Measurements from ENCODE around the gene FAM234A.

FAM234A gene

DNA sequence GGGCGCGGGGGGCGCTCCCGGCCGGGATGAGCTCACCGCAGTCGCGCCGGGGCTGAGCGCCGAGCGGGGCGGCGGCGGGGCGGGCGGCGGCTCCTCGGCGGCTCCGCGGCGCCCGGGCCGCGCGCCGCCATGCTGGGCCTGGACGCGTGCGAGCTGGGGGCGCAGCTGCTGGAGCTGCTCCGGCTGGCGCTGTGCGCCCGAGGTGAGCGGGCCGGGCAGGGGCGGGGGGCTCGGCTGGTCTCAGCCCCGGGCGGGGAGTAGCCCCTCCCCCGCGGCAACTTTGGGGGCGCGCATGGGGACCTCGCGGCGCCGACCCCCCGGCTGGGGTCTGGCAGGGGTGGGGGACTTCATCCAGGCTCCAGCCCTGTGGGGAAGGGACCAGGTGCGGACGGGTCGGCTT, 45.9 kb downstream of the FAM234A start, which contains the start of gene ARHGDIG:
Gene ARHGDIG (plus strand): TSS at position 40 of the 400 bp plus-strand sequence. CDS start 90 bp downstream, at position 130.
- peak; percentile 54 for DNase-seq (ENCODE audit: extremely low spot score)
- no peak for TF ChIP-seq FOXK2 (IDR thresholded peaks at IDR 0.05)
- TF ChIP-seq L3MBTL2 (conservative IDR thresholded peaks at IDR 0.05) = no peak
- no peak for TF ChIP-seq SP1 (IDR thresholded peaks at IDR 0.05)
- TF ChIP-seq LEF1 (IDR thresholded peaks at IDR 0.05; ENCODE audit: borderline replicate concordance) = no peak
- no peak for TF ChIP-seq FOXM1 (IDR thresholded peaks at IDR 0.05; ENCODE audit: borderline replicate concordance)
- ChIA-PET POLR2A (interaction anchor here (0.5 to 2.5 kb wide), 6 partner anchors 41 to 70 kb away, joined by 3 to 11 read pairs (median 4); partner anchors contain the start of genes FAM234A and LUC7L), CTCF (no interaction called here)

DNA sequence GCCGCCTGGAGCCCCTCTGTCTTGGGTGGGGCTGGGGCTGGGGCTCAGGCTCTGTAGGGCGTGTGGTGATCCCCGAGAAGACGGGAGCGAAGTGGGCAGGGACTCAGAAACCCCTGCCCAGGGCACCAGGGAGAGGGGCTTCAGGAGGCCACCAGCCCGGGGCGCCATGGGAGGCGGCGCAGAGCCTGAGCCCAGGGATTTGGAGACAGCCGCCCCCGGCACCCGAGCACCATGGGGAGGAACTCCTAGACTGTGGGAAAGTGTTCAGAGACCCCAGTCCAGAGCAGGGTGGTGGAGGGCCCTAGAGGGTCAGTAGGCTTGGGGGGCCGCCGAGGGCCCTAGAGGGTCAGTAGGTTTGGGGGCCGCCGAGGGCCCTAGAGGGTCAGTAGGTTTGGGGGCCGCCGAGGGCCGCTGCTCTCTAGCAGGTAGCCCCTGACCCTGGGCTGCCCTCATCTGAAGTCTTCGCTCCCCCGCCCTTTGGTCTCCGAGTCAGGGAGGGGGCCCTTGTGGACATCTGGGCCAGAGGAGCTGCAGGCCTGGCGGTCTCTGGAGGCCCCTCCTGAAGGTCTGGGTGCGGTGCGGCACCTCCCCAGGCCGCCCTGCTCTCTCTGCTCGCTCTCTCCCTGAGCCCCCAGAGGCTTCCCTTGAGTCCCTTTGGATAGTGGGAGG, 46.5 kb downstream of the FAM234A start:
- ChIA-PET CTCF (no interaction called here), POLR2A (interaction anchor here (0.5 to 2.5 kb wide), 5 partner anchors 41 to 69 kb away, joined by 3 to 11 read pairs (median 5); partner anchors contain the start of genes FAM234A and LUC7L)
- no peak for DNase-seq (ENCODE audit: extremely low spot score)
- no peak for TF ChIP-seq NFRKB (IDR thresholded peaks at IDR 0.05)
- TF ChIP-seq ARNT (IDR thresholded peaks at IDR 0.05) = no peak
- TF ChIP-seq TARDBP (IDR thresholded peaks at IDR 0.05) = no peak

DNA sequence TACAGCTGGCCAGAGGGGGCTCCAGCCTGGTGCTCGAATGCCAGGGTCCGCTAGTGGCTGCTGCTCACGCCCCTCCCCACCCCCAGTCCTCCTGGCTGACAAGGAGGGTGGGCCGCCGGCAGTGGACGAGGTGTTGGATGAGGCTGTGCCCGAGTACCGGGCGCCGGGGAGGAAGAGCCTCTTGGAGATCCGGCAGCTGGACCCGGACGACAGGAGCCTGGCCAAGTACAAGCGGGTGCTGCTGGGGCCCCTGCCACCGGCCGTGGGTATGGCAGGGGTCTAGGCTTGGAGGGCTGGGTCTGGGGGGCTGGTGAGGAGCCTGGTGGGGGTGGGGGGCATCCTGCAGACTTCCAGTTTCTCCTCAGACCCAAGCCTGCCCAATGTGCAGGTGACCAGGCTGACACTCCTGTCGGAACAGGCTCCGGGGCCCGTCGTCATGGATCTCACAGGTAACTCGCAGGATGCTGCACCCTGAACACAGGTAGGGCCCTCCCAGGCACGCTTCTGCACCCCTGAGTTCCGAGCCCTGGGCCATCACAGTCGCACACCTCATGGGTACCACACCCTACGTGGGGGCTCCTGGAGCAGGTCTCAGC, 47.1 kb downstream of the FAM234A start:
- ChIA-PET CTCF (no interaction called here), POLR2A (no interaction called here)
- no peak for DNase-seq (ENCODE audit: extremely low spot score)
- no peak for TF ChIP-seq HDGF (IDR thresholded peaks at IDR 0.05; ENCODE audit: borderline replicate concordance)
- TF ChIP-seq L3MBTL2 (conservative IDR thresholded peaks at IDR 0.05) = no peak
- TF ChIP-seq FOXM1 (IDR thresholded peaks at IDR 0.05; ENCODE audit: borderline replicate concordance) = no peak
- no peak for TF ChIP-seq SUZ12 (IDR thresholded peaks at IDR 0.05)
- TF ChIP-seq ARNT (IDR thresholded peaks at IDR 0.05) = no peak
- TF ChIP-seq ELF4 (IDR thresholded peaks at IDR 0.05) = no peak
- no peak for TF ChIP-seq FOXA1 (IDR thresholded peaks at IDR 0.05)
- TF ChIP-seq BHLHE40 (IDR thresholded peaks at IDR 0.05; ENCODE audit: borderline replicate concordance) = no peak
- TF ChIP-seq, protein P1, sequence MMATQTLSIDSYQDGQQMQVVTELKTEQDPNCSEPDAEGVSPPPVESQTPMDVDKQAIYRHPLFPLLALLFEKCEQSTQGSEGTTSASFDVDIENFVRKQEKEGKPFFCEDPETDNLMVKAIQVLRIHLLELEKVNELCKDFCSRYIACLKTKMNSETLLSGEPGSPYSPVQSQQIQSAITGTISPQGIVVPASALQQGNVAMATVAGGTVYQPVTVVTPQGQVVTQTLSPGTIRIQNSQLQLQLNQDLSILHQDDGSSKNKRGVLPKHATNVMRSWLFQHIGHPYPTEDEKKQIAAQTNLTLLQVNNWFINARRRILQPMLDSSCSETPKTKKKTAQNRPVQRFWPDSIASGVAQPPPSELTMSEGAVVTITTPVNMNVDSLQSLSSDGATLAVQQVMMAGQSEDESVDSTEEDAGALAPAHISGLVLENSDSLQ (IDR thresholded peaks at IDR 0.05) = no peak
- TF ChIP-seq FOXK2 (IDR thresholded peaks at IDR 0.05) = no peak
- no peak for TF ChIP-seq TARDBP (IDR thresholded peaks at IDR 0.05)
- no peak for TF ChIP-seq LEF1 (IDR thresholded peaks at IDR 0.05; ENCODE audit: borderline replicate concordance)
- TF ChIP-seq ZNF384 (IDR thresholded peaks at IDR 0.05) = no peak
- TF ChIP-seq SP1 (IDR thresholded peaks at IDR 0.05) = no peak
- no peak for TF ChIP-seq CTBP1 (IDR thresholded peaks at IDR 0.05; ENCODE audit: borderline replicate concordance)
- no peak for TF ChIP-seq NFRKB (IDR thresholded peaks at IDR 0.05)

DNA sequence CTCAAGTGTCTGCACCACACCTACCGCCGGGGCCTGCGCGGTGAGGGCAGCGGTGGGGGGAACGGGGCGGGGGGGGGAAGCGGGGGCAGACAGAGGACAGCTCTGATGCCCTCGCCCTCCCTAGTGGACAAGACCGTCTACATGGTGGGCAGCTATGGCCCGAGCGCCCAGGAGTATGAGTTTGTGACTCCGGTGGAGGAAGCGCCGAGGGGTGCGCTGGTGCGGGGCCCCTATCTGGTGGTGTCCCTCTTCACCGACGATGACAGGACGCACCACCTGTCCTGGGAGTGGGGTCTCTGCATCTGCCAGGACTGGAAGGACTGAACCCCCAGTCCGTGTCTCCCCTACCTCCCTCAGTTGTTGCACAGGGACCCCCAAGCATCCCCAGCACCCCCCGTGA, 47.9 kb downstream of the FAM234A start:
- ChIA-PET CTCF (no interaction called here), POLR2A (no interaction called here)
- TF ChIP-seq HDGF (IDR thresholded peaks at IDR 0.05; ENCODE audit: borderline replicate concordance) (no peak), LEF1 (IDR thresholded peaks at IDR 0.05; ENCODE audit: borderline replicate concordance) (no peak), FOXM1 (IDR thresholded peaks at IDR 0.05; ENCODE audit: borderline replicate concordance) (no peak), FOXA1 (IDR thresholded peaks at IDR 0.05) (no peak), ELF4 (IDR thresholded peaks at IDR 0.05) (no peak), L3MBTL2 (conservative IDR thresholded peaks at IDR 0.05) (no peak), SP1 (IDR thresholded peaks at IDR 0.05) (no peak), NFRKB (IDR thresholded peaks at IDR 0.05) (no peak)
- DNase-seq (ENCODE audit: extremely low spot score) = no peak

DNA sequence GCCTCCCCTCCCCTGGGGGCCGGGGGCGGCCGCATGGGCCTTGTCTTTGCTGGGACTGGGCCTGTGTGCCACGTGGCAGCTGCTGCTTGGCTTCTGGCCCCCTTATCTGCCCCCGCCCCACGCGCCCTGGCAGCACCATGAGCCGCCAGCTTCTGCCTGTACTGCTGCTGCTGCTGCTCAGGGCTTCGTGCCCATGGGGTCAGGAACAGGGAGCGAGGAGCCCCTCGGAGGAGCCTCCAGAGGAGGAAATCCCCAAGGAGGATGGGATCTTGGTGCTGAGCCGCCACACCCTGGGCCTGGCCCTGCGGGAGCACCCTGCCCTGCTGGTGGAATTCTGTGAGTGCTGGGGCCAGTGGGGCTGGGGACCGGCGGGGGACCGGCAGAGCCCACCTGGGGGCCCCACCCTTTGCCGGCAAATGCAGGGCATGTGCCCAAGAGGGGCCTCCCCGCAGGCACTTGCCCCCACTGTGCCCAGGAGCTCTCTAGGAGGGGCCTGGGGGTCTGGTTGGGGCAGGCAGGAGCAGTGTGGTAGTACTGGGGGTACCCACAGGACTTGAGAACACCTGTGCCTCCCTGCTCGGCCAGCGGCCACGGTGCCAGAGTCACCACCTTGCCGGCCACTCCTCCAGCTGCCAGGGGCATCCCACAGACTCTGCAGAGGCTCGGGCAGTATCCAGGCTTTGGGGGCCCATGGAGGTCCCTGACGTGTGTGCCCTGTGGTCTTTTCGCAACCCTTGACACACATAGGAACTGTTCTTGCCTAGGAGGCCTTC, 48.6 kb downstream of the FAM234A start, which contains the start of gene PDIA2:
Gene PDIA2 (plus strand): TSS at position 132 of the 773 bp plus-strand sequence. CDS start 6 bp downstream, at position 138.
- ChIA-PET CTCF (no interaction called here), POLR2A (no interaction called here)
- no peak for DNase-seq (ENCODE audit: extremely low spot score)
- TF ChIP-seq HDGF (IDR thresholded peaks at IDR 0.05; ENCODE audit: borderline replicate concordance) (no peak), CTBP1 (IDR thresholded peaks at IDR 0.05; ENCODE audit: borderline replicate concordance) (no peak), SP1 (IDR thresholded peaks at IDR 0.05) (no peak), L3MBTL2 (conservative IDR thresholded peaks at IDR 0.05) (no peak), TARDBP (IDR thresholded peaks at IDR 0.05) (no peak)

DNA sequence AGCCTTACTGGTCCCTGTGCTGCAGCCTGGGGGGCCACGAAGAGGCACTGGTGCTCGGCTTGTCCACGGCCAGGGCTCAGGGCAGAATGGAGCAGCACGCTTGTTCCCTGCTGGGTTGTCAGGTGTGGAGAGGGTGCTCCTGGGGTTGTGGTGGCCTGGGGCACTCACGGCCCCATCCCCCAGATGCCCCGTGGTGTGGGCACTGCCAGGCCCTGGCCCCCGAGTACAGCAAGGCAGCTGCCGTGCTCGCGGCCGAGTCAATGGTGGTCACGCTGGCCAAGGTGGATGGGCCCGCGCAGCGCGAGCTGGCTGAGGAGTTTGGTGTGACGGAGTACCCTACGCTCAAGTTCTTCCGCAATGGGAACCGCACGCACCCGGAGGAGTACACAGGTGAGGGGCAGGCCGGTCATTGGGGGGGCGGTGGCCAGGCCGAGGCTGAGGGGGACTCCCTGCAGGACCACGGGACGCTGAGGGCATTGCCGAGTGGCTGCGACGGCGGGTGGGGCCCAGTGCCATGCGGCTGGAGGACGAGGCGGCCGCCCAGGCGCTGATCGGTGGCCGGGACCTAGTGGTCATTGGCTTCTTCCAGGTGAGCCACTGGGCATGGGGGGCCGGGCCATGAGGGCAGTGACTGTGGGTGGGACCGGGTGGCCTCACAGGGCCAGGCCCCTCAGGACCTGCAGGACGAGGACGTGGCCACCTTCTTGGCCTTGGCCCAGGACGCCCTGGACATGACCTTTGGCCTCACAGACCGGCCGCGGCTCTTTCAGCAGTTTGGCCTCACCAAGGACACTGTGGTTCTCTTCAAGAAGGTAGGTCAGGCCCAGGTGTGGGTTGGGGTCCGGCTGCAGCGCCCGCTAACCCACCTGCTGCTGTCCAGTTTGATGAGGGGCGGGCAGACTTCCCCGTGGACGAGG, 49.8 kb downstream of the FAM234A start:
- DNase-seq (ENCODE audit: extremely low spot score) = no peak
- TF ChIP-seq L3MBTL2 (conservative IDR thresholded peaks at IDR 0.05) (no peak), SUZ12 (IDR thresholded peaks at IDR 0.05) (no peak), ZNF384 (IDR thresholded peaks at IDR 0.05) (no peak), FOXK2 (IDR thresholded peaks at IDR 0.05) (no peak)
- TF ChIP-seq, protein P1 (IDR thresholded peaks at IDR 0.05) = no peak
- ChIA-PET POLR2A (no interaction called here), CTCF (no interaction called here)
